ENCODE results near the gene TMEM144. TPM values are rescaled to one million over a fixed set of nuclear protein-coding genes. Genes with fewer than 3 reads are reported as not detected.
A peak's percentile ranks its signal among the peaks of the same experiment; 100 is the strongest.

Gene TMEM144
- total RNA-seq, 2 donors from 2014 or later = 22.6 to 24.2 TPM

DNA sequence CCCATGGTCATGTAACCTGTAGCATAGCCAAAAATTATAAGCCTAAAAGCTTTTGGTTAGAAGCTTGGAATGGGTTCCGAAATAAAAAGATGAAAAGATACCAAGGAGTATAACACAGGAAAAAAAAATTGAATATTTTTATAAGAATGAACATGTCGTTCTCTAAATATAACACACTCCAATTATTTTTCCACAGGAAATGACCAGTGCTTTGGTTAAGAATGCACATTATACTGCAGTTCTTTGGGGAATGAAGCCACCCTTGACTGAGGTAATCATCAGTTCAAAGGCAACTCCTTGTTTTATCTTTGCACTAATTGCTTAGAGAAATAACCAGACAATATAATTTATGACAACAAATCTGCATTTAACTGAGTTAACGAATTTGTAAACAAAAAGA, 30.8 kb upstream of the TMEM144 start:
- Histone ChIP-seq H3K27ac (peak overlapping the region; percentile 97 to 98), H3K4me3 (peak overlapping the region; percentile 57), H3K4me1 (ENCODE audit: control insufficient read depth in 1 of 2, low read depth in 2 of 2) (peaks cover 44 to 65% of the 10 kb centered on the region in 2 donors), H3K9me3 (no peaks in the 10 kb centered on the region), H3K36me3 (no peaks in the 10 kb centered on the region), H3K27me3 (replicated peaks; ENCODE audit: insufficient read depth) (no peaks in the 10 kb centered on the region)
- peak; percentile 86 for ATAC-seq (ENCODE audit: insufficient number of reproducible peaks, low FRiP score, low read depth)
- no peak for DNase-seq (ENCODE audit: low spot score)
- TF ChIP-seq, protein P1, sequence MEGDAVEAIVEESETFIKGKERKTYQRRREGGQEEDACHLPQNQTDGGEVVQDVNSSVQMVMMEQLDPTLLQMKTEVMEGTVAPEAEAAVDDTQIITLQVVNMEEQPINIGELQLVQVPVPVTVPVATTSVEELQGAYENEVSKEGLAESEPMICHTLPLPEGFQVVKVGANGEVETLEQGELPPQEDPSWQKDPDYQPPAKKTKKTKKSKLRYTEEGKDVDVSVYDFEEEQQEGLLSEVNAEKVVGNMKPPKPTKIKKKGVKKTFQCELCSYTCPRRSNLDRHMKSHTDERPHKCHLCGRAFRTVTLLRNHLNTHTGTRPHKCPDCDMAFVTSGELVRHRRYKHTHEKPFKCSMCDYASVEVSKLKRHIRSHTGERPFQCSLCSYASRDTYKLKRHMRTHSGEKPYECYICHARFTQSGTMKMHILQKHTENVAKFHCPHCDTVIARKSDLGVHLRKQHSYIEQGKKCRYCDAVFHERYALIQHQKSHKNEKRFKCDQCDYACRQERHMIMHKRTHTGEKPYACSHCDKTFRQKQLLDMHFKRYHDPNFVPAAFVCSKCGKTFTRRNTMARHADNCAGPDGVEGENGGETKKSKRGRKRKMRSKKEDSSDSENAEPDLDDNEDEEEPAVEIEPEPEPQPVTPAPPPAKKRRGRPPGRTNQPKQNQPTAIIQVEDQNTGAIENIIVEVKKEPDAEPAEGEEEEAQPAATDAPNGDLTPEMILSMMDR (IDR thresholded peaks at IDR 0.05) = no peak

DNA sequence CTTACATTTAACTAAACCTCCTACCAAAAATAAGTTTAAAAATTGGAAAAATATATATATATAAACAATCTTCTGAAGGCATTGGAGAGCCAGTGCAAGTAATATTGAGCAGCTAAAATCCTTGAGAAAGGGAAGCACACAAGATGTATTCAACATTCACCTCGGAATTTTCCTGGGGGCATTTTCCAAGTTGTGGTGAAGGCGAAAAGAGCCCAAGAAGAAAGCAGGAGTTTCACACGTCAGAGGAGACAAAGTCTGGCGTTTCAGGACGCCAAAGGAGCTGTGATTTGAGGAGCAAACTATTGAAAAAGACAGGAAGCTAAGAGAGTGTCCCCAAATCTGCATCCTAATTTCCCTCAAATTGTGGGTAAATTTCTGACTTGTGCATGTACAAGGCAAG, 28.4 kb upstream of the TMEM144 start:
- no peaks in the 10 kb centered on the region for H3K9me3 ChIP-seq
- TF ChIP-seq, protein P1 (IDR thresholded peaks at IDR 0.05) = no peak
- peak overlapping the region; percentile 97 to 98 for H3K27ac ChIP-seq
- ATAC-seq (ENCODE audit: insufficient number of reproducible peaks, low FRiP score, low read depth) = no peak
- peaks cover 29 to 50% of the 10 kb centered on the region in 2 donors for H3K4me1 ChIP-seq (ENCODE audit: control insufficient read depth in 1 of 2, low read depth in 2 of 2)
- peaks cover 9% of the 10 kb centered on the region for H3K36me3 ChIP-seq
- no peak for DNase-seq (ENCODE audit: low spot score)
- peak overlapping the region; percentile 46 for H3K4me3 ChIP-seq
- no peaks in the 10 kb centered on the region for H3K27me3 ChIP-seq (replicated peaks; ENCODE audit: insufficient read depth)

DNA sequence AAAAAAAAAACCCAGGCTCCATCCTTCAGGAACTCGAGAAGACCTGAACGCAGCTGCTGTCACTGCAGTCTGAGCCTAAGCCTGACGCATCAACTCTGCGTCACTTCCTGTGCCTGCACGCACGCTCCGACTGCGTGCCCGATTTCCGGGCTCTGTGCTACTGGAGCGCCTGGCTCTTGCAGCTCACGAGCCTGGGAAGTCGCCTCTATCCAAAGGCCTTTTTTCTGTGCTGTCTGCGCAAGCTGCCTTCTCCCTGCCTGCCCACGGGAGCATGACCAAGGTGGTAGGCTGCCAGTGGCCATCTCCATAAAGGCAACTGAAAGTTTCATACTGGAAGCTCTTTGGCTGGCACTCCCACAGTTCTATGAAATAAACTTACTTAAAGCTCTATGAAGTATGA, 27.6 kb upstream of the TMEM144 start:
- DNase-seq (ENCODE audit: low spot score) (no peak), ATAC-seq (ENCODE audit: insufficient number of reproducible peaks, low FRiP score, low read depth) (no peak)
- TF ChIP-seq, protein P1 (IDR thresholded peaks at IDR 0.05) = no peak
- Histone ChIP-seq H3K4me3 (no peak overlapping the region), H3K36me3 (peaks cover 9% of the 10 kb centered on the region), H3K4me1 (ENCODE audit: control insufficient read depth in 1 of 2, low read depth in 2 of 2) (peaks cover 22 to 42% of the 10 kb centered on the region in 2 donors), H3K9me3 (no peaks in the 10 kb centered on the region), H3K27ac (peak overlapping the region; percentile 8 to 97), H3K27me3 (replicated peaks; ENCODE audit: insufficient read depth) (no peaks in the 10 kb centered on the region)

DNA sequence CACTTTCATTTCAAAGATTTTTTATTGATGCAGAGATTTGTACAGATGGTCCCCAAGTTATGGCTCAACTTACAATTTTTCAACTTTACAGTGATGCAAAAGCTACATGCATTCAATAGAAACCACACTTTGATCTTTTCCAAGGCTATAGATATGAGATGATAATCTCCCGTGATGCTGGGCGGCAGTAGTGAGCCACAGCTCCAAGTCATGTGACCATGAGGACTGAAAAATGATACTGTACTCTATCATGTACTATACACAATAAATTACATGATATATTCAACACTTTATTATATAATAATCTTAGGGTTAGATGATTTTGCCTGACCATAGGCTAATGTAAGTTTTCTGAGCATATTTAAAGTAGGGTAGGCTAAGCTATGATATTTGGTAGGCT, 23.5 kb upstream of the TMEM144 start:
- no peak overlapping the region for H3K27ac ChIP-seq
- H3K4me3 ChIP-seq = no peak overlapping the region
- H3K9me3 ChIP-seq = no peaks in the 10 kb centered on the region
- ATAC-seq (ENCODE audit: insufficient number of reproducible peaks, low FRiP score, low read depth) = no peak
- peaks cover 7 to 19% of the 10 kb centered on the region in 2 donors for H3K4me1 ChIP-seq (ENCODE audit: control insufficient read depth in 1 of 2, low read depth in 2 of 2)
- H3K36me3 ChIP-seq = peaks cover 9% of the 10 kb centered on the region
- no peaks in the 10 kb centered on the region for H3K27me3 ChIP-seq (replicated peaks; ENCODE audit: insufficient read depth)
- no peak for DNase-seq (ENCODE audit: low spot score)
- TF ChIP-seq, protein P1 (IDR thresholded peaks at IDR 0.05) = no peak

DNA sequence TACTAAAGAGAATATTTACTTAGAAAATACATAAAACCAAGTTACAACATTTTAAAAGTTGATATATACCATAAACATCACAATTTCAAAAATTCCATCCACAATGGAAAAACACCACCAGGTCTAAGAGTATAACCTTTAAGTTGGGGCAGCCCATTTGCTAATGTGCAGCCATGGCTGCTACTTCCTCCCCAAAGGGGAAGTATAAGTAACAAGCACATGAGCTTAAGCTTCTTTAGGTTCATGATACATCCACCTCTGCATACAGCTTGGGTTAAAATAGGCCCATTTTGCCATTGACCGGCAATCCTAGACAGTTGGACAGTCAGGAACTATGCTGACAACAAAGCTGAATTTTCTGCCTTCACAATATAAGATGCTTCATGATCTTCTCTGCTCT, 20.9 kb upstream of the TMEM144 start:
- no peak for DNase-seq (ENCODE audit: low spot score)
- ATAC-seq (ENCODE audit: insufficient number of reproducible peaks, low FRiP score, low read depth) = no peak
- peak overlapping the region in 1 of 2 donors; percentile 90 for H3K27ac ChIP-seq

More for the DNA sequence above, 20.9 kb upstream of the TMEM144 start:
- no peaks in the 10 kb centered on the region for H3K9me3 ChIP-seq
- H3K36me3 ChIP-seq = peaks cover 9% of the 10 kb centered on the region
- peaks cover 14 to 44% of the 10 kb centered on the region in 2 donors for H3K4me1 ChIP-seq (ENCODE audit: control insufficient read depth in 1 of 2, low read depth in 2 of 2)
- no peaks in the 10 kb centered on the region for H3K27me3 ChIP-seq (replicated peaks; ENCODE audit: insufficient read depth)
- no peak overlapping the region for H3K4me3 ChIP-seq
- TF ChIP-seq, protein P1 (IDR thresholded peaks at IDR 0.05) = no peak
